HG02588 (cell line): ENCODE data around the gene SLC36A3.
A peak's percentile ranks its signal among the peaks of the same experiment; 100 is the strongest.
"Not testable (repeated sequence)": the region's sequence is repeated elsewhere in the genome, so short reads cannot be mapped to it uniquely, and the experiment has no call there.

Experiments
- ATAC-seq: cut with Tn5 transposase; IDR thresholded peaks from one replicate; pipeline ENCODE4 v1.9.1; 2021; ENCODE audit warnings: mild to moderate bottlenecking, moderate library complexity; ENCODE audit not compliant: unreplicated experiment

Gene SLC36A3

GRCh38 chr5:151303666-151304065 lies at the start of gene SLC36A3:
SLC36A3 (minus strand) TSS chr5:151303766; CDS start chr5:151303354, 412 bp downstream.
- ATAC-seq: no peak

- ATAC-seq: no peak
Measured at GRCh38 chr5:151351671-151352070, 48.1 kb upstream of the SLC36A3 start.

DNA sequence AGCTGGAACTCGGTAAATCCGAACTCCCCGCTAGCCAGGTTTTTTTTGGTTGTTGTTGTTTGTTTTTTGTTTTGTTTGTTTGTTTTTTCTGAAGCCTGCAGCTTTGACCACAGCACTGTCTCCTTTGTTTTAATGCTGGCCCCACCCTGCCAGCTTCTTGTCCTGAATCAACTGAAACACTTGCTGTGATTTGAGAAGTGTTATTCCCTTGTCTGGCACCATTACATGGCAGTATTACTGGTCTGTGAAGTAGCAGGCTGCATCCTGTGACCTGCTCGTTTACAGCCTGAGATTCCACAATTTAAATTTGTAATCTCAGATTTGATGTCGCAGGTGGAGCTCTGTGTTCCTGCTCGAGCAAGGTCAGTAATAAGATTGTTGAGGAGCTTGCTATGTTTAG lies 45.2 kb upstream of the SLC36A3 start:
- no peak for ATAC-seq

- no peak for ATAC-seq
Measured at GRCh38 chr5:151347369-151347768, 43.8 kb upstream of the SLC36A3 start, which contains the start of gene SLC36A2. SLC36A2 (minus strand) TSS chr5:151347559; CDS start chr5:151347460, 99 bp downstream.

DNA sequence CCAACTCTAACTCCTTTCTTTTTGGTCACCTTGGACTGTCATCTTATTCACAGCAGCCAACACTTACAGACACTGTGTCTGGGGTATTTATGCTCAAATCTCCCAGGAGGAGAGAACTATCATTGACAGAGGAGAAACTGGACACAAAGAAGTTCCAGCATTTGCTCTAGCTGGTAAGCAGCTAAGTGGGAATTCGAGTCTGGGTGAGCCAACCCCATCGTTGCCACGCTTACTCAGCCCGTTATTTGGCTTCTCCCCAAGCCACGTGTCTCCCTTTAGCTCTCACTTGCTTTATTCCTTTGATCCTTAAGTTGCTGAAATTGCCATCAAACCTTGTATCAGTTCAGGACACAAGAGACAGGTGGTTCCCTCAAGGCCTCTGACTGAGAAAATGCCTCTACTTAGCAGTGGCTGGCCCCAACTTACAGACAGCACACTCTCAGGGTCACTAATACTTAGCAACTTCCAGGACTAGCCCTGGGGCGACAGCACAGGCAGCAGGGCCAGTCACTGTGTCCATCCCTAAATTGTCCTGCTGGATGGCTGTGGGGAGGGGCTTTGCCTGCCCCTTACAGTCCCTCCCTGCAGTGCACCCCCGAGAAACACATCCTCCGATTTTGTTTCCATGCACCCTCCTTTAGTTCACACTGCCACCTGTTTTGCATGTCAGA lies 42.4 kb upstream of the SLC36A3 start:
- ATAC-seq: no peak

DNA sequence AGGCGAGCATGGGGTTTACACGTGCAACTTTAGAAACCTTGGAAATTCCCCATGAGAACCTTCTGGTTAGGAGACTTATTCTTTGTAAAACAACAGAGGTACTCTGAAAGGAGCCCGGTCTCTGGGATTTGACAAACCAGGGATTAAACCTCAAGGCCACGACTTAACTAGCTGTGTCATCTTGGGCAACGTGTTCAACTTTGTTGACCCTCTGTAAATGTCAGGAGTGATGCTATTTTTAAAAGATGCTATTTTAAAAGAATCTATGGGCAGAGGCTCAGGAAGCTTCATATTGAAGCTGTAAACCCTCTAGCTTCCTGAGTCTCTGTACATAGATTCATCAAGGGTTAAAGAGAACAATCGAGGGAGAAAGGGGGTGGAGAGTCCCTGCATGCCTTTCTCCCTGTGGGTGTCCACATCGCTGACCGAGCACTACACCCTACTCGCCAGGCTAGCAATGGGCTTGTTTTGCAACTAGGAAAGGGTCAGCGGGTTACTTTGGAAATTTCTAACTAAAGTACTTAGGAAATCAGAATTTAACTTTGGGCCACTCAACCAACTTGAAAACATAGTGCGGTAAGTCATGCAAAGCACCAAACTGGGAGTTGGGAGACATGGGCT lies 41.7 kb upstream of the SLC36A3 start:
- ATAC-seq: no peak

- no peak for ATAC-seq
Measured at GRCh38 chr5:151344088-151344487, 40.5 kb upstream of the SLC36A3 start.

DNA sequence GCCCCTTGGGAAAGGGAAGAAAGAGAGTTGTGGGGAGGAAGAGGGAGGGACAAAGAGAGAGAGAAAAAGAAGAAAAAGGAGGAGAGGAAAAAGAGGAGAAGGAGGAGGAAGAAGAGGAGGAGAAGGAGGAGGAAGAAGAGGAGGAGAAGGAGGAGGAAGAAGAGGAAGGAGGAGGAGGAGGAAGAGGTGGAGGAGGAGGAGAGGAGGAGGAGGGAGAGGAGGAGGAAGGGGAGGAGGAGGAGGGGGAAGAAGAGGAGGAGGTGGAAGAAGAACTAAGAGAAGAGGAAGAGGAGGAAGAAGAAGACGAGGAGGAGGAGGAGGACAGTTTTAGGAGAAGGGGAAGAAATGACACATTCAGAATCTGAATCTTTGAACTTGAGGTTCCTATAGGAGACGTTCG lies 36.4 kb upstream of the SLC36A3 start:
- no peak for ATAC-seq

- no peak for ATAC-seq
Measured at GRCh38 chr5:151338734-151339133, 35.2 kb upstream of the SLC36A3 start.

GRCh38 chr5:151332857-151333256 lies 29.3 kb upstream of the SLC36A3 start:
- ATAC-seq: no peak

DNA sequence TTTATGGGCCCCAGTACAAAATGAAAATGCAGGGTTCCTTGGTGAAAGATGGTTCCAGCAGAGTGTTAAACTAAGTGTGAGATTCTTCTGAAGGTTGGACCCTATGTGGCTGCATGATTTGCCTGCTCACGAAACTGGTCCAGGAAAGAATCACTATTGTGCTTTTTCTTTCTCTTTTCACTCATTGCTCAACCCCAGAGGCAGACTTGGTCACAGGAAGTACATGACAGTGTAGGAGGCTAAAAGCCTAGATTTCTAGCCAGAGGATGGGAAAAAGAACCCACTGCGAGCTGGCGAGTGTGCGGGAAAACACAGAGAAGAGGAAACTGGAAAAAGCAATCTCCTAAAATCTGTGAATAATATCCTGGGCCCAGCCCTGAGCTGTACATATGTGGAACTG lies 25.2 kb upstream of the SLC36A3 start:
- no peak for ATAC-seq

- no peak for ATAC-seq
Measured at GRCh38 chr5:151327585-151327984, 24.0 kb upstream of the SLC36A3 start.

GRCh38 chr5:151326266-151326665 lies 22.7 kb upstream of the SLC36A3 start:
- no peak for ATAC-seq

GRCh38 chr5:151320481-151320880 lies 16.9 kb upstream of the SLC36A3 start:
- no peak for ATAC-seq

DNA sequence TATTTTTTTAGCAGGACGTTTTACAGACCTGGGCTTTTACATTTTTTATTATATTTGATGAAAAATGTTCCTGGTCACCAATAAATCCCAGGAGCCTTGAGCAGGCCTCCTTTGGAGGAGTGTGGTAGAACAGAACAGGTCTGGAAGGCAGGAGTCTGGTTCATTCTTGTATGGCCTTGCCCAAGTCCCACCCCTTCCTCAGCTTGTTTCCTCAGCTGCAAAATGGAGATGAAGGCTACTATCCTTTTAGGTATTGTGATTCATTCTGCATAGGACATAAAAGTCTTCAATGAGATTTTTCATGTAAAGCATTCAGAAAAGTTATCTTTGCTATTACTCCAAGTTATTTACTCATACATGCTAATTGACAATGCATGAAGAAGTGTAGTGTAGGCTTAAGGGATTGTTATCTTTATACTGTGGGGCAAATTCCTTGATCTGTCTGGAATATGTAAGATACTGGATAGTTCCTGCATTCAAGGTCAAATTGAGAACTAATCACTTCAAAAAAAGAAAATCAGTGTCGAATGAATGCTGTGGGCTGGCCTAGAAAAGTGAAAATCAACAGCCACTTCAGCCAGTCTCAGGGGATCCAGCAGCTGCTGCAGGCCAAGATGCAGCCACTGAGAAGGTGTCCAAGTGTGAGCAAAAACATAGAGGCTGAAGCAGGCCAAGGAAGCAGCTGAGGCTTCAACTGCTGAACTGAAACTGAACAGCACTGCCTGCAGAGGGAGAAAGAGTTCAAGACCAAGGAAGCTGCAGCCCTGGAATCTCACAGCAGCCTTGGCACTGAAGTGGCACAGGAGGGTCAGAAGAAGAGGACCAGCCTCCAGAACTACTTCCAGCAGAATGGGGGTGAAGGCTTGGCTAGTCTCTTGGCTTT lies 15.5 kb upstream of the SLC36A3 start:
- ATAC-seq: peak; percentile 65

GRCh38 chr5:151317871-151318270 lies 14.3 kb upstream of the SLC36A3 start:
- ATAC-seq: no peak

- ATAC-seq: peak; percentile 80
Measured at GRCh38 chr5:151315998-151316597, 12.5 kb upstream of the SLC36A3 start.

GRCh38 chr5:151313357-151313756 lies 9.8 kb upstream of the SLC36A3 start:
- no peak for ATAC-seq

DNA sequence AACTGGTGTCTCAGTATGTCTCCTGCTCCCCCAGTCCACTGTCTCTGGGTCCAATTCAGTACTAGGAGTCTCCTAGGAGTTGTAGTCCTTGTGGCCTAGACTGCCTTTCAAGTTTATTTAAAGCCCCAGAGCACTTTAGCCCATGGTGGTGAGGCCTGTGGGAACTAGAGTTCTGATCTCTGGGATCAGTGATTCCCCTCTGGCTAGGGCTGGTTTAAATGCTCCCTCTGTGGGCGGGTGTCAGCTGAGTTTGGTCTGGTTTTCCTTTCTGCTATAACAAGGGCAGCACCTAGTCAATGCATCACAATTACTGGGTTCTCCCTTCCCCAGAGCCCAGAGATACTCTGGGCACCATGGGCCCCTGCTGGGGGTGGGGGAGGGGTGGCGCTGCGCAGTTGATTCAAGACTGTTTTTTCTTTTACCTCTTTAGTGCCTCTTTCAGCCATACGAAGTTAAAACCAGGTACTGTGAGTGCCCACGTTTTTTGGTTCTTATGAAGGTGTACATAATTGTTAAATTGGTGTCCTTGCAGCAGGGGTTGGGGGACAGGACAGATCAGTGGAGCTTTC lies 9.3 kb upstream of the SLC36A3 start:
- ATAC-seq: no peak

GRCh38 chr5:151310932-151311331 lies 7.4 kb upstream of the SLC36A3 start:
- no peak for ATAC-seq

- ATAC-seq: not testable (repeated sequence)
Measured at GRCh38 chr5:151309821-151310220, 6.3 kb upstream of the SLC36A3 start.
